Osteoblast (primary cell): ENCODE data around the gene DTNB. TPM values are rescaled to one million over a fixed set of nuclear protein-coding genes. Genes with fewer than 3 reads are reported as not detected.

Experiments
- DNase-seq: peaks from one replicate; pipeline ENCODE4 v3.0.0; 2011; ENCODE audit warnings: low spot score, mixed read lengths; ENCODE audit not compliant: insufficient read length; ENCODE audit errors: missing footprints
- H2AFZ ChIP-seq: 2 replicates; pipeline ENCODE4 v1.6.0; 2011; ENCODE audit warnings: mild to moderate bottlenecking, low read length
- H3K27ac ChIP-seq: 2 replicates; pipeline ENCODE4 v1.5.1; 2011; ENCODE audit warnings: mild to moderate bottlenecking, low read depth, low read length, moderate library complexity
- H3K27me3 ChIP-seq: 2 replicates; pipeline ENCODE4 v1.6.0; 2012; ENCODE audit warnings: mild to moderate bottlenecking, control low read depth, inconsistent platforms, low read length, moderate library complexity; ENCODE audit not compliant: insufficient read depth
- H3K36me3 ChIP-seq: 2 replicates; pipeline ENCODE4 v1.5.1; 2011; ENCODE audit warnings: mild to moderate bottlenecking, low read length, control low read depth, moderate library complexity; ENCODE audit not compliant: insufficient read depth
- H3K4me1 ChIP-seq: 2 replicates; pipeline ENCODE4 v1.5.1; 2011; ENCODE audit warnings: mild to moderate bottlenecking, low read length, control low read depth, moderate library complexity; ENCODE audit not compliant: insufficient read depth
- H3K4me2 ChIP-seq: 2 replicates; pipeline ENCODE4 v1.6.0; 2011; ENCODE audit warnings: mild to moderate bottlenecking, low read length; ENCODE audit not compliant: insufficient read depth
- H3K4me3 ChIP-seq: fragments of 200-600 bp; sonication (generic); 3 replicates; pipeline ENCODE4 v1.5.1; 2012; ENCODE audit warnings: mild to moderate bottlenecking, low read length, inconsistent platforms; ENCODE audit not compliant: insufficient read depth
- H3K79me2 ChIP-seq: 2 replicates; pipeline ENCODE4 v1.6.0; 2012; ENCODE audit warnings: mild to moderate bottlenecking, low read length, control low read depth, inconsistent platforms; ENCODE audit not compliant: insufficient read depth
- H3K9me3 ChIP-seq: 2 replicates; pipeline ENCODE4 v1.5.1; 2011; ENCODE audit warnings: low read depth, low read length, control low read depth
- H4K20me1 ChIP-seq: 2 replicates; pipeline ENCODE4 v1.6.0; 2012; ENCODE audit warnings: mild to moderate bottlenecking, low read length, control low read depth; ENCODE audit not compliant: insufficient read depth
- total RNA-seq: library from RNA; depleted of rRNA; stranded (reverse); fragments of >200 nt; gene quantifications from 2 replicates; pipeline ENCODE4 v1.2.3, GENCODE V29; 2012
- TF ChIP-seq, protein P1 (sequence below): IDR thresholded peaks from 2 replicates; pipeline ENCODE4 v1.5.1; 2011; ENCODE audit warnings: mild to moderate bottlenecking, low read depth, low read length, moderate library complexity; ENCODE audit errors: extremely low read depth

The DTNB gene
- total RNA-seq, 1 donor = 9.8 TPM

- Histone ChIP-seq H3K27me3 (peaks cover 19% of the 10 kb centered on the region), H3K36me3 (no peaks in the 10 kb centered on the region), H2AFZ (no peak overlapping the region), H3K79me2 (no peaks in the 10 kb centered on the region), H4K20me1 (no peaks in the 10 kb centered on the region), H3K27ac (no peak overlapping the region), H3K4me2 (no peak overlapping the region), H3K4me3 (no peak overlapping the region), H3K9me3 (no peaks in the 10 kb centered on the region), H3K4me1 (no peaks in the 10 kb centered on the region)
- no peak for DNase-seq
- TF ChIP-seq, protein P1, sequence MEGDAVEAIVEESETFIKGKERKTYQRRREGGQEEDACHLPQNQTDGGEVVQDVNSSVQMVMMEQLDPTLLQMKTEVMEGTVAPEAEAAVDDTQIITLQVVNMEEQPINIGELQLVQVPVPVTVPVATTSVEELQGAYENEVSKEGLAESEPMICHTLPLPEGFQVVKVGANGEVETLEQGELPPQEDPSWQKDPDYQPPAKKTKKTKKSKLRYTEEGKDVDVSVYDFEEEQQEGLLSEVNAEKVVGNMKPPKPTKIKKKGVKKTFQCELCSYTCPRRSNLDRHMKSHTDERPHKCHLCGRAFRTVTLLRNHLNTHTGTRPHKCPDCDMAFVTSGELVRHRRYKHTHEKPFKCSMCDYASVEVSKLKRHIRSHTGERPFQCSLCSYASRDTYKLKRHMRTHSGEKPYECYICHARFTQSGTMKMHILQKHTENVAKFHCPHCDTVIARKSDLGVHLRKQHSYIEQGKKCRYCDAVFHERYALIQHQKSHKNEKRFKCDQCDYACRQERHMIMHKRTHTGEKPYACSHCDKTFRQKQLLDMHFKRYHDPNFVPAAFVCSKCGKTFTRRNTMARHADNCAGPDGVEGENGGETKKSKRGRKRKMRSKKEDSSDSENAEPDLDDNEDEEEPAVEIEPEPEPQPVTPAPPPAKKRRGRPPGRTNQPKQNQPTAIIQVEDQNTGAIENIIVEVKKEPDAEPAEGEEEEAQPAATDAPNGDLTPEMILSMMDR = no peak
Observed at GRCh38 chr2:25699216-25699615, 25.8 kb upstream of the DTNB start.

DNA sequence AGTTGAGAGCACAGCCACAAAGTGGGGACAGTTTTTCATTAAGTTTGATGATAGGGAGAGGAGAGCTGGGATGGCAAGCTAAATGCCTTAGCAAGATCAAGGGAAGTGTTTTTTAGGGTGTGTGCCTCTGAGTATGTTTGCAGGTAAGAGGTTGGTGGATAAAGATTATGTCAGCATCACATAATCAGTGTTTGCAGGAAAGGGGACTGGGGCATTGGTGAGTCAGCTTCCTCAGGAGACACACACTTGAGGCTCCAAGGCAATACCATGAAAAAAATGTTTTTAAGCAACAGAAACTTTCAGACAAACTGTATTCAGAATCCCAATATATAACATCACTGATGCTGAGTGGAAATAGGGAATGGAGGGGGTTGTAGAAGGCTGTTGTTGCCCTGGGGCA lies 25.4 kb upstream of the DTNB start:
- peaks cover 19% of the 10 kb centered on the region for H3K27me3 ChIP-seq
- H3K4me1 ChIP-seq = no peaks in the 10 kb centered on the region
- no peaks in the 10 kb centered on the region for H3K79me2 ChIP-seq
- H4K20me1 ChIP-seq = no peaks in the 10 kb centered on the region
- DNase-seq = no peak
- no peak overlapping the region for H2AFZ ChIP-seq
- TF ChIP-seq, protein P1 = no peak
- no peak overlapping the region for H3K4me2 ChIP-seq
- no peaks in the 10 kb centered on the region for H3K36me3 ChIP-seq
- H3K4me3 ChIP-seq = no peak overlapping the region
- H3K9me3 ChIP-seq = no peaks in the 10 kb centered on the region
- H3K27ac ChIP-seq = no peak overlapping the region

DNA sequence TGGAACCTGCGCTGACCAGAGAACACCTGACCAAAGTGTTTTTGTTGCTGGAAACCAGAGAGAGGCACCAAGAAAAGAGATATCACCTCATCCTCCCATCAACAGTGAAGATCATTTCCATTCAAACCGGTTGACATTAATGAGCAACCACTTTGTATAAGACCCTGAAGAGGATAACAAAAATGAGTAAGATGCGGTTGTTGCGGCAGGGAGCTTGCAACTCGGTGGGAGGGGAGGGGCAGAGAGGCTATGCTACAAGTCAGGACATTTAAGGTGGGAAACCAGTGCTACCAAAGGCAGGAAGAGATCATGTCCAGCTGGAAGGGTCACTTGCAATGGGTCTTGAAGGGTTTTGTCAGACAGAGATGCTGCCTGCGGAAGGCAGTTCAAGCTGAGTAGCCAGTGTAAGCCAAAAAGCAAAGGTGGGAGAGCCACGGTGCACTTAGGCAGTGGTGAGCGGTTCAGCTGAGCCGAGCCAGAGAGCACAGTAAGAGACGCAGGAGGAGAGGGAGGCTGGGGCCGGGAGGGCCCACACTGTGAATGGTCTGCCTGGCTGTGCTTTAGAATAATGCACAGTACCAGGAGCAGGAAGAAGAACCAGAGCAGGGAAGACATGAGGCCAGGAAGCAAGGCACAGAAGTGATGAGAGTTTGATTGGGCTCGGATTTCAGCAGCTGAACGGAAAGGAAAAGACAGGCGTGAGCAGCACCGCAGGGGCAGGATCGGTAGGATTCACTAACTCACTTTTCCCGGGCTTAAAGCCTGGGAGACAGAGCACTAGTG lies 24.4 kb upstream of the DTNB start:
- no peaks in the 10 kb centered on the region for H4K20me1 ChIP-seq
- TF ChIP-seq, protein P1 = no peak
- no peak overlapping the region for H3K4me3 ChIP-seq
- H3K9me3 ChIP-seq = no peaks in the 10 kb centered on the region
- H3K27ac ChIP-seq = no peak overlapping the region
- H3K4me2 ChIP-seq = peak overlapping the region; percentile 52
- peak overlapping the region; percentile 61 for H2AFZ ChIP-seq
- no peak for DNase-seq
- H3K36me3 ChIP-seq = no peaks in the 10 kb centered on the region
- H3K27me3 ChIP-seq = peaks cover 19% of the 10 kb centered on the region
- no peaks in the 10 kb centered on the region for H3K4me1 ChIP-seq
- no peaks in the 10 kb centered on the region for H3K79me2 ChIP-seq

GRCh38 chr2:25692737-25693445 lies 19.5 kb upstream of the DTNB start:
- Histone ChIP-seq H3K27me3 (peaks cover 7% of the 10 kb centered on the region), H4K20me1 (no peaks in the 10 kb centered on the region), H2AFZ (no peak overlapping the region), H3K27ac (no peak overlapping the region), H3K9me3 (no peaks in the 10 kb centered on the region), H3K4me3 (no peak overlapping the region), H3K36me3 (no peaks in the 10 kb centered on the region), H3K79me2 (no peaks in the 10 kb centered on the region), H3K4me1 (peaks cover 5% of the 10 kb centered on the region), H3K4me2 (no peak overlapping the region)
- DNase-seq = peak; percentile 61
- TF ChIP-seq, protein P1 = peak; percentile 8
